Measurements from ENCODE around the gene ADGRB3.

DNA sequence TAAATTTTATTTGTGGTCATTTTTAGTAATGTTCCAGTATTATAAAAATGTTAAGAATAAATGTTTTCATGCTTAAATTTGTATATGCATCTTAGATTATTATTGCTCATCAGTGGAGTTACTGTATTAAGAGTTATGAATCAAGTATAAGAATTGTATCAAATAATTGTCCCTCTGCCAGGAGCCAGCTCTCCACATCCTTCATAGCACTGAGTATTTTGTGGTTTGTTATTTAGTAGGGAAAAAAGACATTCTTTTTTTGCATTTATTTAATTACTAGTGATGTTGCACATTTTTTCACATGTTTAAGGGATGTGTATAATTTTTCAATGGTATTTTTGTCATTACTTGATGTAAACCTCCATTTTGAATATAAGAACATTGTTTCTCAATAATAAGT is 102.0 kb downstream of the ADGRB3 start:
- TF ChIP-seq EP300 (IDR thresholded peaks at IDR 0.05) (no peak), POLR2A (IDR thresholded peaks at IDR 0.05; ENCODE audit: low read length) (no peak), KDM1A (IDR thresholded peaks at IDR 0.05; ENCODE audit: low read depth) (no peak), ESRRA (IDR thresholded peaks at IDR 0.05; ENCODE audit: borderline replicate concordance, low read length) (no peak), FOSL2 (IDR thresholded peaks at IDR 0.05) (no peak), FOSL2 (CRISPR knock-in tag; IDR thresholded peaks at IDR 0.05) (no peak)
- TF ChIP-seq, protein P1, sequence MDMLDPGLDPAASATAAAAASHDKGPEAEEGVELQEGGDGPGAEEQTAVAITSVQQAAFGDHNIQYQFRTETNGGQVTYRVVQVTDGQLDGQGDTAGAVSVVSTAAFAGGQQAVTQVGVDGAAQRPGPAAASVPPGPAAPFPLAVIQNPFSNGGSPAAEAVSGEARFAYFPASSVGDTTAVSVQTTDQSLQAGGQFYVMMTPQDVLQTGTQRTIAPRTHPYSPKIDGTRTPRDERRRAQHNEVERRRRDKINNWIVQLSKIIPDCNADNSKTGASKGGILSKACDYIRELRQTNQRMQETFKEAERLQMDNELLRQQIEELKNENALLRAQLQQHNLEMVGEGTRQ (IDR thresholded peaks at IDR 0.05) = no peak
- TF ChIP-seq, protein P2, sequence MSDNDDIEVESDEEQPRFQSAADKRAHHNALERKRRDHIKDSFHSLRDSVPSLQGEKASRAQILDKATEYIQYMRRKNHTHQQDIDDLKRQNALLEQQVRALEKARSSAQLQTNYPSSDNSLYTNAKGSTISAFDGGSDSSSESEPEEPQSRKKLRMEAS (IDR thresholded peaks at IDR 0.05) = no peak
- TF ChIP-seq, protein P3, sequence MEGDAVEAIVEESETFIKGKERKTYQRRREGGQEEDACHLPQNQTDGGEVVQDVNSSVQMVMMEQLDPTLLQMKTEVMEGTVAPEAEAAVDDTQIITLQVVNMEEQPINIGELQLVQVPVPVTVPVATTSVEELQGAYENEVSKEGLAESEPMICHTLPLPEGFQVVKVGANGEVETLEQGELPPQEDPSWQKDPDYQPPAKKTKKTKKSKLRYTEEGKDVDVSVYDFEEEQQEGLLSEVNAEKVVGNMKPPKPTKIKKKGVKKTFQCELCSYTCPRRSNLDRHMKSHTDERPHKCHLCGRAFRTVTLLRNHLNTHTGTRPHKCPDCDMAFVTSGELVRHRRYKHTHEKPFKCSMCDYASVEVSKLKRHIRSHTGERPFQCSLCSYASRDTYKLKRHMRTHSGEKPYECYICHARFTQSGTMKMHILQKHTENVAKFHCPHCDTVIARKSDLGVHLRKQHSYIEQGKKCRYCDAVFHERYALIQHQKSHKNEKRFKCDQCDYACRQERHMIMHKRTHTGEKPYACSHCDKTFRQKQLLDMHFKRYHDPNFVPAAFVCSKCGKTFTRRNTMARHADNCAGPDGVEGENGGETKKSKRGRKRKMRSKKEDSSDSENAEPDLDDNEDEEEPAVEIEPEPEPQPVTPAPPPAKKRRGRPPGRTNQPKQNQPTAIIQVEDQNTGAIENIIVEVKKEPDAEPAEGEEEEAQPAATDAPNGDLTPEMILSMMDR (IDR thresholded peaks at IDR 0.05) = no peak

All from A549 (cell line).